ENCODE data around the gene METTL27. TPM values are rescaled to one million over a fixed set of nuclear protein-coding genes. Genes with fewer than 3 reads are reported as not detected.

The METTL27 gene, protein sequence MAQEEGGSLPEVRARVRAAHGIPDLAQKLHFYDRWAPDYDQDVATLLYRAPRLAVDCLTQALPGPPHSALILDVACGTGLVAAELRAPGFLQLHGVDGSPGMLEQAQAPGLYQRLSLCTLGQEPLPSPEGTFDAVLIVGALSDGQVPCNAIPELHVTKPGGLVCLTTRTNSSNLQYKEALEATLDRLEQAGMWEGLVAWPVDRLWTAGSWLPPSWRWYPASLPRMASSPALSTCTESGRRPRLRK
- 5.5 and 8.0 TPM in 2 replicates for total RNA-seq

GRCh38 chr7:73842067-73842976, at the start of gene METTL27:
TSS of gene METTL27 (minus strand) at chr7:73842516. CDS start at chr7:73842140, 376 bp downstream.

GRCh38 chr7:73860859-73861258, 18.5 kb upstream of the METTL27 start, which contains the start of gene TMEM270:
TSS of gene TMEM270 (plus strand) at chr7:73861159. CDS start at chr7:73861195, 36 bp downstream.

GRCh38 chr7:73830681-73831583, 11.4 kb downstream of the METTL27 start, which contains the start of gene CLDN4:
TSS of gene CLDN4 (plus strand) at chr7:73830996. CDS start at chr7:73831202, 206 bp downstream.

Other genes with a start within 250 kb of the METTL27 start
- 0.39 and 1.5 TPM in 2 replicates for gene MLXIPL, start 218.0 kb downstream of the METTL27 start, total RNA-seq
- gene VPS37D, start 174.7 kb downstream of the METTL27 start, total RNA-seq = 2.3 and 2.9 TPM in 2 replicates
- gene DNAJC30, start 159.1 kb downstream of the METTL27 start, total RNA-seq = 2.2 and 2.3 TPM in 2 replicates
- gene BUD23, start 158.9 kb downstream of the METTL27 start, total RNA-seq = 26.5 and 34.2 TPM in 2 replicates
- gene STX1A, start 122.8 kb downstream of the METTL27 start, total RNA-seq = 24.3 and 70.8 TPM in 2 replicates
- gene ABHD11, start 103.7 kb downstream of the METTL27 start, total RNA-seq = 22.8 and 27.8 TPM in 2 replicates
- not detected in 2 replicates for gene CLDN3, start 72.2 kb downstream of the METTL27 start, total RNA-seq
- 2.6 and 4.7 TPM in 2 replicates for gene CLDN4, start 11.5 kb downstream of the METTL27 start, total RNA-seq
- not detected in 2 replicates for gene TMEM270, start 18.6 kb upstream of the METTL27 start, total RNA-seq
- gene ELN, start 185.7 kb upstream of the METTL27 start, total RNA-seq = 0.98 and 1.5 TPM in 2 replicates
- gene LIMK1, start 241.3 kb upstream of the METTL27 start, total RNA-seq = 41.5 and 46.7 TPM in 2 replicates